ENCODE data around the gene OLA1.

OLA1 gene

GRCh38 chr2:174180165-174180724, 68.1 kb downstream of the OLA1 start:
- DNase-seq (ENCODE audit: low read depth): no peak

DNA sequence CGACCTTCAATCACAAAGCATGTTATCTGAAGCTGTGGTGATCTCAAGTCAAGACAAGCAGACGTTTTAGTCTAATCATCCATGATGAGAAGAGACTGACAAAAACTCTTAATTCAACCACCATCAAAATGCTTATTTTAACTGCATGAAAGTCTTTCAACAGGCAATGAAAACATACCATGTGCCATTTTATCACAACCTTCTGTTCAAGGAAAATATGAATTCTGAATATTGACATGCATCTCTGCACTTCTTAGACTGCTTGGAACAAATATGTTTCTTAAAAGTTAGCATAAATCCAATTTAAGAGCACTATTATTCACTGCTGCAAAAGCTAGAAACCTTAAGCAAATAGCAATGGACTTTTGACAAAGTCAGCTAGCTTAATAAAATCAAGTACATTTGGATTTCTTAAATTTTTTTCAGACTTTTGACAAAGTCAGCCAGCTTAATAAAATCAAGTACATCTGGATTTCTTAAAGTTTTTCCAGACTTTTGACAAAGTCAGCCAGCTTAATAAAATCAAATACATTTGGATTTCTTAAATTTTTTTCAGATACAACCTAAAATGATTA, 70.9 kb downstream of the OLA1 start:
- no peak for DNase-seq (ENCODE audit: low read depth)

DNA sequence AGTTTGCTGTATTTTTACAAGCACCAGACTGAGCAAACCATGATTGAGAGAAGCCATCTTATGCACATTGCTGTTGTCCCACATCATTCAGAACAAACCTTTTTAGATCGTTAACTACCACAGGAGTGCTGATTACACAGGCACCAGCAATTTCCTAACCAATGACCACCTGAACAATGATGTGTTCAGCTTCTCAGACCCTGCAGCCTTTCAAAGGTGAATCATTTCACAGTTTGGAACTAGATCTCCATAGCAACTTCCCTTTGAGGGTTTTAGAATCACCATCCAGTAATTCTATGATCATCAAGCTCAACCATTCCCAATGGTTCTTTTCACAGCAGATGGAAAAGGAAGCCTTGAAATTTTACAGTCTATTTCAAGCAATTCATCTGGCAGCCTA, 71.4 kb downstream of the OLA1 start:
- DNase-seq (ENCODE audit: low read depth): no peak

DNA sequence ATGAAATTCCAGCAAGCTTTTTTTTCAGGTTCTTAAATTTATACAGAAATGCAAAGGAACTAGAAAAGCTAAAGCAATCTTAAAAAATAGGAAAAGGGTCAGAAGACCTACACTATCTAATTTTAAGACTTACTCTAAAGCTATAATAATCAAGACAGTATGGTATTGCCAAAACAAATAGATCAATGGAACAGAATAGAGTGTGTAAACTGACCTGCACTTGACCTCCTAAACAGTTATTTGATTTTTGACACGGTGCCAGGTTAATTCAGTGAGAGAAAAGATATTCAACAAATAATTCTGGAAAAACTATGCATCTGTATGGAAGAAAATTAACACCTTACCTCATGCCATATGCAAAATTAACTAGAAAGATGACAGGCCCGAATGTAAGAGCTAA, 73.6 kb downstream of the OLA1 start:
- no peak for DNase-seq (ENCODE audit: low read depth)

DNA sequence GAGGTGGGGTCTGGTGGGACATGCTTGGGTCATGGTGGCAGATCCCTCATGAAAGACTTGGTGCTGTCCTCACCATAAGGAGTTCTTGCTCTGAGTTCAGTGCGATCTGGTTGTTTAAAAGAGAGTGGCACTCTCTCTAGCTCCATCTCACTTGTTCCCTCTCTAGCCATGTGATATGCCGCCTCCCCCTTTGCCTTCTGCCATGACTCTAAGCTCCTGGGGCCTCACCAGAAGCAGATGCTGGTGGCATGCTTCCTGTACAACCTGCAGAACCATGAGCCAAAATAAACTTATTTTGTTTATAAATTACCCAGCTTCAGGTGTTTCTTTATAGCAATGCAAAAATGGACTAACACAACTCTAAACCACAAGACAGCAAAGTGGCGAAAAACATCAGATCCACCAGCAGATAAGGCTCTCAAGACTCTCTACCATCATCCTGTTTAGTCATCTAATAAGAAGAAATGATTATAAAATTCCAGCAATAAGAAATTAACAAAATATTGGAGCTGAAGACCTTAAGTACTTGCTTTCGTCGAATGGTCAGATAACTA, 75.5 kb downstream of the OLA1 start:
- DNase-seq (ENCODE audit: low read depth): no peak

DNA sequence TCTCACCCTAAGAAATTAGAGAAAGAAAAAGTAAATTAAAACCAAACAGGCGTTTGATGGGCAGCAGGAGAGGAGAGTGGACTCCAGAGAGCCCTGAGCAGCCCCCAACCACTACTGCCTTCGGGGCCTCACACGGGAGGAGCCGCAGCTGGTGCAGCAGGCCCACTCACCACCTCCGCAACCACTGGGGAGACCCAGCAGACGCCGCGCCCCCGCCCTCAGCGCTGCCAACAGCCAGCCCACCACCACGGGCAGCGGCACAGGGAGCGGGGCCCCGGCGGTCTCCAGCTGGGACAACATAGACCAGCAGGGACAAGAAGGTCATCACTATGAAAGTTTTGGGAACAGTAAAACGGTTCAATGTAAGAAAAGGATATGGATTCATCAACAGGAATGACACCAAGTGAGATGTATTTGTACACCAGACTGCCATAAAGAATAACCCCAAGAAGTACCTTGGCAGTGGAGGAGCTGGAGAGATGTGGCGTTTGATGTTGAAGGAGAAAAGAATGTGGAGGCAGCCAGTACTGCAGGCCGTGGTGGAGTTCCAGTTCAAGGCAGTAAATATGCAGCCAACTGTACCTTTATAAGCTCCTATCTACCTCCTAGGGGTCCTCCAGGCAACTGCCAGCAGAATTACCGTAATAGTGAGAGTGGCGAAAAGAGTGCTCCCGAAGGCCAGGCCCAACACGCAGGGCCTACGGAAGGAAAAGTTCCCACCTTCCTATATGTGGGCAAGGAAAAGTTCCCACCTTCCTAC, 76.5 kb downstream of the OLA1 start:
- DNase-seq (ENCODE audit: low read depth): no peak

DNA sequence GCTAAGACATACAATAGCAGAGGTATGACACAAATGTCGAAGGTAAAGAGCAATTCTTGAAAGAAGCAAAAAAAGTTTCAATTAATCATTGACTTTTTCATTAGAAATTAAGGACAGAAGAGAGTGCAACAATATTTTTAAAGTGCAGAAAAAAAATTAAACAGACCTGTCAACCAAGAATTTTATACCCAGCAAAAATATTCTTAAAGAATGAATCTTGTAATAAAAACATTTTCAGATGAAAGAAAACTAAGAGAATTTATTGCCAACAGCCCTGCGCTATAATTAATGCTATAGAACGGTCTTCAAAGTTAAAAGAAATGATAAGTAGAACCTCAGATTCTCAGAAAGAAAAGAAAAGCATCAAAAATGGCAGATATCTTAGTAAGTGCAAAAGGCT, 79.0 kb downstream of the OLA1 start:
- no peak for DNase-seq (ENCODE audit: low read depth)

GRCh38 chr2:174166261-174166660, 82.1 kb downstream of the OLA1 start:
- DNase-seq (ENCODE audit: low read depth): no peak

- DNase-seq (ENCODE audit: low read depth): no peak
Observed at GRCh38 chr2:174161490-174161889, 86.8 kb downstream of the OLA1 start.

DNA sequence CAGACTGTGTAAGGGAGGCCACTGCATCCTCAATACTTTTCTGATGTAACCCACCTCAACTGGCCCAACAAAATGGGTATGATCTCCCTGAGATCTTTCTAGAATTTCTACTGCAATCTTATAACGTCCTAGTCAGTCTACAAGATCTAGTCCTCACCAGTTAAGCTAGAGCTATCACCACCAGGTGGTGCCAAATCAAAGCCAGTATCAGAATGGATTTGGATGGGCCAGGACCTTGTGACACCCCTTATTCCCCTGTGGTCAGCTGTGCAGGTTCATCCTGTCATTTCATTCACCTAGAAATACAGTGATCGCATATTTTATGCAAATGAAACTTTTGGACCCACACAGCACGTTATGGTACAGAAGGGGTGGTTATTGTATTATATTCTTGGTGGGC, 90.3 kb downstream of the OLA1 start:
- DNase-seq (ENCODE audit: low read depth): no peak

- no peak for DNase-seq (ENCODE audit: low read depth)
Observed at GRCh38 chr2:174157053-174157452, 91.3 kb downstream of the OLA1 start.

DNA sequence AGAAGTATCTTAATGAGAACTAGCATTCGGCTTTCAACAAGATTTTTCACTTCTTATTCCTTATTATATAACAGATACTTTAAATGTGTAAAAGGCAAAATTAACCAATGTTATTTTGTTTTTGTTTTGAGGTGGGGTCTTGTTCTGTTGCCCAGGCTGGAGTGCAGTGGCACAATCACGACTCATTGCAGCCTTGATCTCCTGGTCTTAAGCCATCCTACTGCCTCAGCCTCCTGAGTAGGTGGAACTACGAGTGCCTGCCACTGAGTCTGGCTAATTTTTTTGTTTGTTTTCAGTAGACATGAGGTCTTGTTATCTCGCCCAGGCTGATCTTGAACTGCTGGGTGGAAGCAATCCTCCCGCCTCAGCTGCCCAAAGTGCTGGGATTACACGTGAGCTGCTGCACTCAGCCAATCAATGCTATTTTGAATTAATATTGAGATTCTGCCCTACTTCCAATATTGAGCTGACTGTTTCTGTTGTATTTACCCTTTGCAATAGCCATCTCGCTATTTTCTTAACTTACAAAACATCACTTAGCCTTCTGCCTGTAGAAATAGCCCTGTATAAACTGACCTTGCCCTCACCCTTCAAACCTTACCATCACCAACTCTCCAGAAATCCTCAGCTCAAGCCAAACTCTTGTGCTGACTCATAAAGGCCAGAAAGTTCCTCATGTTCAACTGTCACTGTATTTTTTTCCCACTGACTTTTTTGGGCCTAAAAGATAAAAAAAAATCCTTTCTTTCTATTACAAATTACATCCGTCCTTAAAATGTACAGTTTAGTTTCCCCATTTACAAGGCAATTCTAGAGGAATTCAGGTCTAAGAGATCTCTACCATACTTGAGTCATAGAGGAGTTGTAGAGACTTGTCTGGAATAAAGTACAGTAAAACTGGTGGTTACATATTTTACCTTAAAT, 94.3 kb downstream of the OLA1 start:
- no peak for DNase-seq (ENCODE audit: low read depth)

DNA sequence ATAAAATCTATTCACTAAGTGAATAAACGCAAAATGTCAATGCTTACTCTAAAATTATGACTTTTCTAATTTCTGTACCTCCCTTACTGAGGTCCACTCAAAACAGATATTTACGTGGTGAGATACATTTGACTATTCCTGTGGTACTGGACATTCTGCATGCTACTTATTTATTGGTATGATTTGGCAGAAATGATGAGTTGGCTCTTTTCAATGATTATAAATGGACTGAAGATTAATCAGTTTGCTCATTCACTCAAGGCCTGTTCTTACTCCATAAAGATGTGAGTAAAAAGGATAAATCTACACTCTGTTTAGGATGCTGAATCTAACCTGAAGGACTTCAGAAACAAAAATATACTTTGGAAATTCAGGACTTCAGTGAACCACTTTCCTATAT, 98.8 kb downstream of the OLA1 start:
- DNase-seq (ENCODE audit: low read depth): no peak

GRCh38 chr2:174148833-174149232, 99.5 kb downstream of the OLA1 start:
- no peak for DNase-seq (ENCODE audit: low read depth)

GRCh38 chr2:174145827-174146226, 102.5 kb downstream of the OLA1 start:
- DNase-seq (ENCODE audit: low read depth): no peak

- DNase-seq (ENCODE audit: low read depth): no peak
Observed at GRCh38 chr2:174142290-174142689, 106.0 kb downstream of the OLA1 start.

- no peak for DNase-seq (ENCODE audit: low read depth)
Observed at GRCh38 chr2:174138161-174138560, 110.2 kb downstream of the OLA1 start.

- DNase-seq (ENCODE audit: low read depth): no peak
Observed at GRCh38 chr2:174135981-174136380, 112.4 kb downstream of the OLA1 start.

DNA sequence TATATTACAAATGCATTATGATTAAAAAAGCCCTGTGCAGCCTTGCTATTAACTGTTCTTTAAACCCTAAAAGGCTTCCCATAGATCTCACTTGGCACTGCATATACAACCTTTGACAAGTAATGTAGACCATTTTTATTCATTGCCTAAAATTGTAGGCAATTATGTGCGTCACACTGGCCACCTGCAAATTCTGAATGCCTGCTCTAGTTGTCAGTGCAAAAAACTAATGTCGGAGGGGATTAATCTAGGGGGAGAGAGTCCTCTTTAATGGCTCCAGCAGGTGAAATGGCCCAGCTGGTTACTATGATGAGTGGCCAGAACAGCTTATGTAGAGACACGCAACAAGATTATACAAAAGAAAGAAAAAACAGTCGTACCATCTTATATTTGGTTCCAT, 123.2 kb downstream of the OLA1 start:
- no peak for DNase-seq (ENCODE audit: low read depth)

DNA sequence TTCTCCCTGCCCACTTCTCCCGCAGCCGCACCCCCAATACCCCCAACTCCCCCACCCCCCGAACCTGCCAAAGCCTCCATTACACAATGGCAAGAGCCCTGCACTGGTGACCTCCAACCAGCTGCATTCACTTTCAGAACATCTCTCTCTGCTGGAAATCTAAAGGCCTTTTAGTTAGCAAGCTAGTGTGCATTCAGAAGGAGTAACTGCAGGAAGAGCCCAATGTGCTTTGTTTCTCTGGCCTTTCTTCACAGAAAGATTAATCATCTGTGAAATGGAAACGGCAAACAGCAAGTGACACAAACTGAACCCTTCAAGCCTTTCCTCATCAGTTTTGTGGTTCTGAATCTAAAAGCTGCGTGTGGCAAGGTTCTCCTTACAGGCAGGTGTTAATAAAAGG, 124.2 kb downstream of the OLA1 start:
- DNase-seq (ENCODE audit: low read depth): no peak

DNA sequence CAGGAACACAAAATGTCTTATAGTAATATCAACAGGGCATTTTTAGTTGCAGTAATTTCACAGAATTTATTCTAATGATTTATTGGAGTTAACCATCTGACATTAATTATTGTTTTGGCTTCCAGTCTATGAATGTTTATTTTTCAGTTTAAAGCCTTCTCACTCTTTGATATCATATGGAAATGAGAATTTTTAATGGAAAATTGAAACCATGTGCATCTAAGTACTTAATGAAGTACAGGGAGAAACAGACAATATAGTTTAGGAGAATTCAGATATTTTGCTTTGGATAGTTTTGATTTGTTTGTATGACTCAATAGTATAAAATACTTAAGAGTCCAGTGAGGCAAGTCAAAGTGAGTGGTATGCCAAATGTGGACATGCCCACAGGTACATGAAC, 126.1 kb downstream of the OLA1 start:
- DNase-seq (ENCODE audit: low read depth): no peak

DNA sequence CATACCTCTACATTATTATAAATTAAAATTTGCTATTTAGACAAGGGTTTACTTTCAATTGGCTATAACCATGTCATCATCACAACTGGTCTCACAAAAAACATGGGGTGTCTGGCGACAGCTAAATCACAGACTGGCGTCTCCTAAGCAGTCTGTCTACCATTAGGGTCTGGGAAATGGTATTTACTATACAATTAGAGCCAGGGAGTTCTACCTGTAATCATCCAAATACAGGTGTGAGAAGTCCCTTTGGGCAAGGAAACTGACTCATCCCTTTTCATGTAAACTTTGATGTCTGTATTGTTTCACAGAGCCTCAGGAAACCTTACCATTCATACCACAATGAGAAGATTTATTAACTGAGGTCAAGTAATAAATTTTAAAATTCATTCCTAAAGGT, 126.7 kb downstream of the OLA1 start:
- no peak for DNase-seq (ENCODE audit: low read depth)

Data from stimulated activated CD8-positive, alpha-beta memory T cell treated with anti-CD3 and anti-CD28 coated beads, Interleukin-7, amount 100 ng/mL, for 24 hours (primary cell).